ENCODE measurements around the gene ATP9B. TPM values are rescaled to one million over a fixed set of nuclear protein-coding genes. Genes with fewer than 3 reads are reported as not detected.
"Not testable (repeated sequence)": the region's sequence is repeated elsewhere in the genome, so short reads cannot be mapped to it uniquely, and the experiment has no call there.

The ATP9B gene
- total RNA-seq, 1 donor from 2014 or later = 12.6 TPM

GRCh38 chr18:79323471-79323870 is 254.3 kb downstream of the ATP9B start:
- Mint-ChIP-seq H3K4me3 (ENCODE audit: unreplicated experiment) (no peak overlapping the region), H3K27ac (ENCODE audit: unreplicated experiment) (no peak overlapping the region), H3K4me1 (ENCODE audit: low read depth, unreplicated experiment) (peaks cover 7% of the 10 kb centered on the region), H3K9me3 (ENCODE audit: unreplicated experiment) (peaks cover 2% of the 10 kb centered on the region), H3K36me3 (ENCODE audit: low read depth, unreplicated experiment) (peaks cover 16% of the 10 kb centered on the region), H3K27me3 (ENCODE audit: low read depth, unreplicated experiment) (no peaks in the 10 kb centered on the region)
- H3K27ac ChIP-seq (ENCODE audit: low read depth, low read length) = no peak overlapping the region
- no peak overlapping the region for H3K4me2 ChIP-seq (ENCODE audit: low read length)
- H4K20me1 ChIP-seq (ENCODE audit: insufficient read depth, low read length) = no peaks in the 10 kb centered on the region
- peaks cover 2% of the 10 kb centered on the region for H3K4me1 ChIP-seq (ENCODE audit: insufficient read depth, low read length)
- peaks cover 3% of the 10 kb centered on the region for H3K9me3 ChIP-seq (ENCODE audit: insufficient read depth, low read depth, low read length)
- FAIRE-seq (no peak), DNase-seq (ENCODE audit: low read depth) (no peak)
- no peaks in the 10 kb centered on the region for H3K79me2 ChIP-seq (ENCODE audit: insufficient read depth, low read length)
- no peak overlapping the region for H3K4me3 ChIP-seq (ENCODE audit: insufficient read depth, low read depth, low read length)
- no peak for TF ChIP-seq CTCF (IDR thresholded peaks at IDR 0.05; ENCODE audit: insufficient read depth, low read depth, low read length)
- no peak for TF ChIP-seq EZH2 (IDR thresholded peaks at IDR 0.05; ENCODE audit: insufficient read depth, low read length)
- no peak overlapping the region for H2AFZ ChIP-seq (ENCODE audit: low read depth, low read length)
- H3K36me3 ChIP-seq (ENCODE audit: insufficient read depth, low read length) = no peaks in the 10 kb centered on the region
- H3K27me3 ChIP-seq (ENCODE audit: insufficient read depth, low read length) = no peaks in the 10 kb centered on the region
- H3K9ac ChIP-seq (ENCODE audit: low read length) = no peak overlapping the region

GRCh38 chr18:79326413-79327198 is 257.4 kb downstream of the ATP9B start:
- Histone ChIP-seq H2AFZ (ENCODE audit: low read depth, low read length) (no peak overlapping the region), H3K9ac (ENCODE audit: low read length) (no peak overlapping the region), H3K27ac (ENCODE audit: low read depth, low read length) (no peak overlapping the region), H3K9me3 (ENCODE audit: insufficient read depth, low read depth, low read length) (peaks cover 3% of the 10 kb centered on the region), H3K4me2 (ENCODE audit: low read length) (no peak overlapping the region), H3K4me1 (ENCODE audit: insufficient read depth, low read length) (peaks cover 2% of the 10 kb centered on the region), H4K20me1 (ENCODE audit: insufficient read depth, low read length) (no peaks in the 10 kb centered on the region), H3K36me3 (ENCODE audit: insufficient read depth, low read length) (peaks cover 3% of the 10 kb centered on the region), H3K4me3 (ENCODE audit: insufficient read depth, low read depth, low read length) (no peak overlapping the region), H3K79me2 (ENCODE audit: insufficient read depth, low read length) (no peaks in the 10 kb centered on the region), H3K27me3 (ENCODE audit: insufficient read depth, low read length) (no peaks in the 10 kb centered on the region)
- H3K4me3 Mint-ChIP-seq (ENCODE audit: unreplicated experiment) = peak overlapping the region; percentile 6
- H3K4me1 Mint-ChIP-seq (ENCODE audit: low read depth, unreplicated experiment) = peaks cover 7% of the 10 kb centered on the region
- TF ChIP-seq CTCF (IDR thresholded peaks at IDR 0.05; ENCODE audit: insufficient read depth, low read depth, low read length) (no peak), EZH2 (IDR thresholded peaks at IDR 0.05; ENCODE audit: insufficient read depth, low read length) (no peak)
- H3K9me3 Mint-ChIP-seq (ENCODE audit: unreplicated experiment) = peaks cover 2% of the 10 kb centered on the region
- DNase-seq (ENCODE audit: low read depth) = peak; percentile 30
- peak overlapping the region; percentile 5 for H3K27ac Mint-ChIP-seq (ENCODE audit: unreplicated experiment)
- H3K36me3 Mint-ChIP-seq (ENCODE audit: low read depth, unreplicated experiment) = peaks cover 14% of the 10 kb centered on the region
- FAIRE-seq = no peak
- H3K27me3 Mint-ChIP-seq (ENCODE audit: low read depth, unreplicated experiment) = no peaks in the 10 kb centered on the region

GRCh38 chr18:79327199-79327721 is 258.1 kb downstream of the ATP9B start:
- H3K9me3 Mint-ChIP-seq (ENCODE audit: unreplicated experiment) = peaks cover 2% of the 10 kb centered on the region
- peaks cover 3% of the 10 kb centered on the region for H3K9me3 ChIP-seq (ENCODE audit: insufficient read depth, low read depth, low read length)
- H3K4me3 Mint-ChIP-seq (ENCODE audit: unreplicated experiment) = no peak overlapping the region
- no peak overlapping the region for H3K4me2 ChIP-seq (ENCODE audit: low read length)
- no peak overlapping the region for H3K9ac ChIP-seq (ENCODE audit: low read length)
- FAIRE-seq (no peak), DNase-seq (ENCODE audit: low read depth) (no peak)
- H3K36me3 Mint-ChIP-seq (ENCODE audit: low read depth, unreplicated experiment) = peaks cover 11% of the 10 kb centered on the region
- H3K79me2 ChIP-seq (ENCODE audit: insufficient read depth, low read length) = no peaks in the 10 kb centered on the region
- no peaks in the 10 kb centered on the region for H3K27me3 ChIP-seq (ENCODE audit: insufficient read depth, low read length)
- H3K27me3 Mint-ChIP-seq (ENCODE audit: low read depth, unreplicated experiment) = no peaks in the 10 kb centered on the region
- peaks cover 3% of the 10 kb centered on the region for H3K36me3 ChIP-seq (ENCODE audit: insufficient read depth, low read length)
- TF ChIP-seq EZH2 (IDR thresholded peaks at IDR 0.05; ENCODE audit: insufficient read depth, low read length) (no peak), CTCF (IDR thresholded peaks at IDR 0.05; ENCODE audit: insufficient read depth, low read depth, low read length) (no peak)
- H3K4me1 ChIP-seq (ENCODE audit: insufficient read depth, low read length) = peaks cover 2% of the 10 kb centered on the region
- H3K4me3 ChIP-seq (ENCODE audit: insufficient read depth, low read depth, low read length) = no peak overlapping the region
- H3K4me1 Mint-ChIP-seq (ENCODE audit: low read depth, unreplicated experiment) = peaks cover 7% of the 10 kb centered on the region
- H3K27ac ChIP-seq (ENCODE audit: low read depth, low read length) = no peak overlapping the region
- no peaks in the 10 kb centered on the region for H4K20me1 ChIP-seq (ENCODE audit: insufficient read depth, low read length)
- peak overlapping the region; percentile 5 for H3K27ac Mint-ChIP-seq (ENCODE audit: unreplicated experiment)
- no peak overlapping the region for H2AFZ ChIP-seq (ENCODE audit: low read depth, low read length)

- not testable (repeated sequence) for H3K27ac ChIP-seq (ENCODE audit: low read depth, low read length); H3K36me3 ChIP-seq (ENCODE audit: insufficient read depth, low read length); H3K4me3 ChIP-seq (ENCODE audit: insufficient read depth, low read depth, low read length); H4K20me1 ChIP-seq (ENCODE audit: insufficient read depth, low read length); DNase-seq (ENCODE audit: low read depth); H2AFZ ChIP-seq (ENCODE audit: low read depth, low read length); FAIRE-seq; H3K79me2 ChIP-seq (ENCODE audit: insufficient read depth, low read length); H3K4me1 ChIP-seq (ENCODE audit: insufficient read depth, low read length); H3K9ac ChIP-seq (ENCODE audit: low read length); H3K27me3 Mint-ChIP-seq (ENCODE audit: low read depth, unreplicated experiment); H3K27ac Mint-ChIP-seq (ENCODE audit: unreplicated experiment); H3K9me3 Mint-ChIP-seq (ENCODE audit: unreplicated experiment); H3K27me3 ChIP-seq (ENCODE audit: insufficient read depth, low read length); H3K9me3 ChIP-seq (ENCODE audit: insufficient read depth, low read depth, low read length); H3K4me3 Mint-ChIP-seq (ENCODE audit: unreplicated experiment); H3K4me1 Mint-ChIP-seq (ENCODE audit: low read depth, unreplicated experiment); H3K4me2 ChIP-seq (ENCODE audit: low read length)
- peaks cover 14% of the 10 kb centered on the region for H3K36me3 Mint-ChIP-seq (ENCODE audit: low read depth, unreplicated experiment)
Observed at GRCh38 chr18:79327915-79328314, 258.7 kb downstream of the ATP9B start.

Measured in astrocyte (in vitro differentiated cells and primary cell).